ENCODE measurements around the gene SECISBP2L. TPM values are rescaled to one million over a fixed set of nuclear protein-coding genes. Genes with fewer than 3 reads are reported as not detected.

The SECISBP2L gene
- total and polyA plus RNA-seq, 9 of the 15 experiments (the other 6 are each of a cell fraction or from before 2014, with no cell fraction given): 0.55 to 14.1 (median 10.4) TPM

DNA sequence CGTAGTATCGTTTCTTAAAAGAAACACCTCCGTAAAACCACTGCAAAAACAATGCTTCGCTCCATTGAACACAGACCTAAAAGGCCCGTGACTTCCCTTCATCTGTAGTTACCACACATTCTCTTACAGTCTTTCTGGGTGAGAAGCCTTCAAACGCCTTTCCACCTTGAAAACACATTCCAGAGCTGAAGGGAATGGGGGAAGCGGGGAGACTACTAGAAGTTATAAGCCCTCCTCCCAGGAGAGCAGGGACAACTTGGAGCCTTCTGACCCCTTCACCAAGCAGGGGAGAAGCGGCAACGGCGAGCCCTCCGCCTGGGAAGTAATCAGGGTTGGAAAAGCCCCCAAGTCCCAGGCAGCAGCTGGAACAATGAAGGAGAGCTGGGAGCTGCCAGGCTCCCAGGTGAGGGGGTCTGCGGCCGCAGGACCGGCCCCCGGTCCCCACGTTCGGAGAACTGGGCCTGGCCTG, 461 bp downstream of the SECISBP2L start (continued):
- TF ChIP-seq, protein P1, sequence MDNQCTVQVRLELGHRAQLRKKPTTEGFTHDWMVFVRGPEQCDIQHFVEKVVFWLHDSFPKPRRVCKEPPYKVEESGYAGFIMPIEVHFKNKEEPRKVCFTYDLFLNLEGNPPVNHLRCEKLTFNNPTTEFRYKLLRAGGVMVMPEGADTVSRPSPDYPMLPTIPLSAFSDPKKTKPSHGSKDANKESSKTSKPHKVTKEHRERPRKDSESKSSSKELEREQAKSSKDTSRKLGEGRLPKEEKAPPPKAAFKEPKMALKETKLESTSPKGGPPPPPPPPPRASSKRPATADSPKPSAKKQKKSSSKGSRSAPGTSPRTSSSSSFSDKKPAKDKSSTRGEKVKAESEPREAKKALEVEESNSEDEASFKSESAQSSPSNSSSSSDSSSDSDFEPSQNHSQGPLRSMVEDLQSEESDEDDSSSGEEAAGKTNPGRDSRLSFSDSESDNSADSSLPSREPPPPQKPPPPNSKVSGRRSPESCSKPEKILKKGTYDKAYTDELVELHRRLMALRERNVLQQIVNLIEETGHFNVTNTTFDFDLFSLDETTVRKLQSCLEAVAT (IDR thresholded peaks at IDR 0.05): no peak
- TF ChIP-seq GABPB2 (CRISPR knock-in tag; conservative IDR thresholded peaks at IDR 0.05): no peak
- TF ChIP-seq BHLHE40 (IDR thresholded peaks at IDR 0.05; ENCODE audit: low read length): peak; percentile 51; the same call in 1 of the 2 replicates
- TF ChIP-seq ZNF57 (CRISPR knock-in tag; IDR thresholded peaks at IDR 0.05): 0 out of 2 replicates have a peak, but pooled peaks have one; percentile 3
- TF ChIP-seq BACH1 (tag; IDR thresholded peaks at IDR 0.05): no peak
- no peak for TF ChIP-seq TCFL5 (CRISPR knock-in tag; conservative IDR thresholded peaks at IDR 0.05)
- TF ChIP-seq PPARD (CRISPR knock-in tag; IDR thresholded peaks at IDR 0.05): no peak
- 0 out of 2 replicates have a peak, but pooled peaks have one; percentile 41 for TF ChIP-seq ZBTB49 (CRISPR knock-in tag; IDR thresholded peaks at IDR 0.05; ENCODE audit: borderline replicate concordance)
- TF ChIP-seq, protein P2, sequence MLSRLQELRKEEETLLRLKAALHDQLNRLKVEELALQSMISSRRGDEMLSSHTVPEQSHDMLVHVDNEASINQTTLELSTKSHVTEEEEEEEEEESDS (CRISPR knock-in tag; IDR thresholded peaks at IDR 0.05): no peak
- TF ChIP-seq ZNF184 (CRISPR knock-in tag; IDR thresholded peaks at IDR 0.05): no peak
- TF ChIP-seq, protein P3, sequence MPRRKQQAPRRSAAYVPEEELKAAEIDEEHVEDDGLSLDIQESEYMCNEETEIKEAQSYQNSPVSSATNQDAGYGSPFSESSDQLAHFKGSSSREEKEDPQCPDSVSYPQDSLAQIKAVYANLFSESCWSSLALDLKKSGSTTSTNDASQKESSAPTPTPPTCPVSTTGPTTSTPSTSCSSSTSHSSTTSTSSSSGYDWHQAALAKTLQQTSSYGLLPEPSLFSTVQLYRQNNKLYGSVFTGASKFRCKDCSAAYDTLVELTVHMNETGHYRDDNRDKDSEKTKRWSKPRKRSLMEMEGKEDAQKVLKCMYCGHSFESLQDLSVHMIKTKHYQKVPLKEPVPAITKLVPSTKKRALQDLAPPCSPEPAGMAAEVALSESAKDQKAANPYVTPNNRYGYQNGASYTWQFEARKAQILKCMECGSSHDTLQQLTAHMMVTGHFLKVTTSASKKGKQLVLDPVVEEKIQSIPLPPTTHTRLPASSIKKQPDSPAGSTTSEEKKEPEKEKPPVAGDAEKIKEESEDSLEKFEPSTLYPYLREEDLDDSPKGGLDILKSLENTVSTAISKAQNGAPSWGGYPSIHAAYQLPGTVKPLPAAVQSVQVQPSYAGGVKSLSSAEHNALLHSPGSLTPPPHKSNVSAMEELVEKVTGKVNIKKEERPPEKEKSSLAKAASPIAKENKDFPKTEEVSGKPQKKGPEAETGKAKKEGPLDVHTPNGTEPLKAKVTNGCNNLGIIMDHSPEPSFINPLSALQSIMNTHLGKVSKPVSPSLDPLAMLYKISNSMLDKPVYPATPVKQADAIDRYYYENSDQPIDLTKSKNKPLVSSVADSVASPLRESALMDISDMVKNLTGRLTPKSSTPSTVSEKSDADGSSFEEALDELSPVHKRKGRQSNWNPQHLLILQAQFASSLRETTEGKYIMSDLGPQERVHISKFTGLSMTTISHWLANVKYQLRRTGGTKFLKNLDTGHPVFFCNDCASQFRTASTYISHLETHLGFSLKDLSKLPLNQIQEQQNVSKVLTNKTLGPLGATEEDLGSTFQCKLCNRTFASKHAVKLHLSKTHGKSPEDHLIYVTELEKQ (CRISPR knock-in tag; IDR thresholded peaks at IDR 0.05): no peak
- no peak for TF ChIP-seq TEAD4 (IDR thresholded peaks at IDR 0.05; ENCODE audit: low read length)
- no peak for TF ChIP-seq TEAD4 (CRISPR knock-in tag; IDR thresholded peaks at IDR 0.05; ENCODE audit: borderline replicate concordance)
- no peak for TF ChIP-seq ZKSCAN8 (CRISPR knock-in tag; IDR thresholded peaks at IDR 0.05)
- no peak for TF ChIP-seq TSC22D4 (tag; IDR thresholded peaks at IDR 0.05)
- TF ChIP-seq ZNF133 (CRISPR knock-in tag; IDR thresholded peaks at IDR 0.05): no peak
- TF ChIP-seq FOXP4 (CRISPR knock-in tag; IDR thresholded peaks at IDR 0.05; ENCODE audit: borderline replicate concordance): no peak
- TF ChIP-seq CBX8 (IDR thresholded peaks at IDR 0.05; ENCODE audit: borderline replicate concordance, extremely low read depth, low read depth, low read length, poor library complexity, severe bottlenecking): no peak
- peak; percentile 22; the same call in 1 of the 2 replicates for TF ChIP-seq DMBX1 (CRISPR knock-in tag; IDR thresholded peaks at IDR 0.05; ENCODE audit: borderline replicate concordance)
